SU-DHL-6 (cell line): ENCODE data around the gene MAP3K2.
A peak's percentile ranks its signal among the peaks of the same experiment; 100 is the strongest.

Source experiments
- H2AFZ ChIP-seq: fragments of 200-600 bp; sonication (generic); 2 replicates; pipeline ENCODE4 v1.6.1; 2014; ENCODE audit warnings: low read depth, mild to moderate bottlenecking, moderate library complexity, mixed read lengths, antibody characterized with exemption, low read length; ENCODE audit not compliant: severe bottlenecking
- H3F3A ChIP-seq: fragments of 200-600 bp; shearing (Covaris generic); 2 replicates; pipeline ENCODE4 v1.6.0; 2016; ENCODE audit warnings: antibody characterized with exemption, mild to moderate bottlenecking; ENCODE audit not compliant: insufficient read depth
- H3K27ac ChIP-seq: fragments of 200-600 bp; sonication (generic); 2 replicates; pipeline ENCODE4 v1.5.1; 2016; ENCODE audit warnings: low read depth, mild to moderate bottlenecking, low read length, moderate library complexity, mixed read lengths
- H3K27me3 ChIP-seq: fragments of 200-600 bp; sonication (generic), shearing (Covaris generic); 2 replicates; pipeline ENCODE4 v1.6.0; 2014; ENCODE audit warnings: mild to moderate bottlenecking, low read length
- H3K36me3 ChIP-seq: fragments of 200-600 bp; sonication (generic); 2 replicates; pipeline ENCODE4 v1.6.1; 2014; ENCODE audit warnings: mild to moderate bottlenecking, low read length, mixed read lengths
- H3K4me2 ChIP-seq: fragments of 300-600, 200-600 bp; shearing (Covaris generic), sonication (generic); 2 replicates; pipeline ENCODE4 v1.6.0; 2014; ENCODE audit warnings: low read length, low read depth, mild to moderate bottlenecking; ENCODE audit not compliant: poor library complexity, severe bottlenecking
- H3K4me3 ChIP-seq: fragments of 200-600 bp; sonication (generic); 2 replicates; pipeline ENCODE4 v1.5.1; 2014; ENCODE audit warnings: antibody characterized with exemption, low read length, mild to moderate bottlenecking, mixed read lengths; ENCODE audit not compliant: insufficient read depth, poor library complexity, severe bottlenecking
- H3K79me2 ChIP-seq: fragments of 200-600 bp; sonication (generic); 2 replicates; pipeline ENCODE4 v1.6.1; 2014; ENCODE audit warnings: mild to moderate bottlenecking, low read length, moderate library complexity; ENCODE audit not compliant: insufficient read depth
- H3K9ac ChIP-seq: fragments of 200-600 bp; sonication (generic); 2 replicates; pipeline ENCODE4 v1.7.0; 2014; ENCODE audit warnings: mild to moderate bottlenecking, low read length
- H3K9me2 ChIP-seq: fragments of 200-600 bp; sonication (generic); replicated peaks from 2 replicates; pipeline ENCODE4 v1.6.1; 2014; ENCODE audit warnings: low read length; ENCODE audit not compliant: insufficient read depth
- H3K9me3 ChIP-seq: fragments of 200-600 bp; sonication (generic); 2 replicates; pipeline ENCODE4 v1.6.1; 2014; ENCODE audit warnings: low read length, mixed read lengths; ENCODE audit not compliant: insufficient read depth
- H4K20me1 ChIP-seq: fragments of 200-600 bp; sonication (generic); 2 replicates; pipeline ENCODE4 v1.6.1; 2014; ENCODE audit warnings: low read depth, mild to moderate bottlenecking, antibody characterized with exemption, low read length, moderate library complexity, mixed read lengths
- EZH2phosphoT487 ChIP-seq: fragments of 200-600 bp; sonication (generic), shearing (Covaris generic); conservative IDR thresholded peaks from 2 replicates; pipeline ENCODE4 v1.6.1; 2018; ENCODE audit warnings: mild to moderate bottlenecking, antibody characterized with exemption, low read length, moderate library complexity, mixed read lengths
- TF ChIP-seq, protein P1 (sequence below): fragments of 200-600 bp; sonication (generic); IDR thresholded peaks from one replicate; pipeline ENCODE4 v1.5.1; 2017; ENCODE audit warnings: antibody characterized with exemption, mild to moderate bottlenecking, low read length, moderate library complexity; ENCODE audit not compliant: insufficient read depth, poor library complexity, severe bottlenecking

Gene MAP3K2

DNA sequence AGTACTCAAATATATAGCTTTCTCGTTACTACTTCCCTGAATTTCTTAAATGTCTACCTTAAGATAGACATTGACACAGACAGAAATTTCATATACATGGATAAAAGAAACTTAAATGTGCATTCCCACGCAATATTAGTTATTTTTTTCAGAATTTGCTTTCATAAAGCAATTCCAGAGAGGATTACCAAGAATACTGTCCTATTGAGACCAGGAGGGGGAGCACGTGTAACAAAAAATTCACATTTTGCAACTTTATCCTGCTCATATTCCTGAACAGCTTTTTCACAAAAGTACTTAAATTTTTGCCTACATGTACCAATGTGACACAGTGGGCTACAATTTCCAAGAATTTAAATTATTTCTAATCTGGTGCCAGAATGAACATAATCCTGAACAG, 63.1 kb downstream of the MAP3K2 start:
- H3K4me3 ChIP-seq: no peak overlapping the region
- H3F3A ChIP-seq: no peaks in the 10 kb centered on the region
- no peak overlapping the region for H3K9ac ChIP-seq
- no peak overlapping the region for H3K4me2 ChIP-seq
- no peak overlapping the region for H3K27ac ChIP-seq
- TF ChIP-seq, protein P1, sequence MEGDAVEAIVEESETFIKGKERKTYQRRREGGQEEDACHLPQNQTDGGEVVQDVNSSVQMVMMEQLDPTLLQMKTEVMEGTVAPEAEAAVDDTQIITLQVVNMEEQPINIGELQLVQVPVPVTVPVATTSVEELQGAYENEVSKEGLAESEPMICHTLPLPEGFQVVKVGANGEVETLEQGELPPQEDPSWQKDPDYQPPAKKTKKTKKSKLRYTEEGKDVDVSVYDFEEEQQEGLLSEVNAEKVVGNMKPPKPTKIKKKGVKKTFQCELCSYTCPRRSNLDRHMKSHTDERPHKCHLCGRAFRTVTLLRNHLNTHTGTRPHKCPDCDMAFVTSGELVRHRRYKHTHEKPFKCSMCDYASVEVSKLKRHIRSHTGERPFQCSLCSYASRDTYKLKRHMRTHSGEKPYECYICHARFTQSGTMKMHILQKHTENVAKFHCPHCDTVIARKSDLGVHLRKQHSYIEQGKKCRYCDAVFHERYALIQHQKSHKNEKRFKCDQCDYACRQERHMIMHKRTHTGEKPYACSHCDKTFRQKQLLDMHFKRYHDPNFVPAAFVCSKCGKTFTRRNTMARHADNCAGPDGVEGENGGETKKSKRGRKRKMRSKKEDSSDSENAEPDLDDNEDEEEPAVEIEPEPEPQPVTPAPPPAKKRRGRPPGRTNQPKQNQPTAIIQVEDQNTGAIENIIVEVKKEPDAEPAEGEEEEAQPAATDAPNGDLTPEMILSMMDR: peak; percentile 40
- no peak for TF ChIP-seq EZH2phosphoT487
- H2AFZ ChIP-seq: no peak overlapping the region
- H3K79me2 ChIP-seq: no peaks in the 10 kb centered on the region
- peaks cover 37% of the 10 kb centered on the region for H3K36me3 ChIP-seq
- H3K27me3 ChIP-seq: no peaks in the 10 kb centered on the region
- H3K9me2 ChIP-seq: no peaks in the 10 kb centered on the region
- H4K20me1 ChIP-seq: no peaks in the 10 kb centered on the region; the same call in 1 of the 2 replicates
- H3K9me3 ChIP-seq: no peaks in the 10 kb centered on the region

DNA sequence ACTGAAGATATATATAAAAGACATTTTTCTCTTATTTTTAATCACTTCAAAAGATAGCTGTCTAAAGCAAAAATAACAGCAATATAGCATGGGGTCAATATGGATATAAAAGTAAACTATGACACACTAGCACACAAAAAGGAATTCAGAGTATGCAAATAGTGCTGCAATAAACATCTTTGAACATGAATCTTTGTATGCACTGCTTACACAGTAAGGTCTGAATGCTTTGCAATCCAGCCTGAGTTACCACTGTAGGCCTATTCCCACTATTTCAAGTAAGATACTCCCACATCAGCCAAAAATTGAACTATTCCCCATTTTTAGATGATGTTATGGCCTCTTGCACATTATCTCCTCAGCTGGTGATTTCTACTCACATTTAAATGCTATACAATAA, 66.5 kb downstream of the MAP3K2 start:
- no peak for TF ChIP-seq EZH2phosphoT487
- TF ChIP-seq, protein P1: no peak
- Histone ChIP-seq H3K36me3 (peaks cover 51% of the 10 kb centered on the region), H3K4me2 (no peak overlapping the region)

DNA sequence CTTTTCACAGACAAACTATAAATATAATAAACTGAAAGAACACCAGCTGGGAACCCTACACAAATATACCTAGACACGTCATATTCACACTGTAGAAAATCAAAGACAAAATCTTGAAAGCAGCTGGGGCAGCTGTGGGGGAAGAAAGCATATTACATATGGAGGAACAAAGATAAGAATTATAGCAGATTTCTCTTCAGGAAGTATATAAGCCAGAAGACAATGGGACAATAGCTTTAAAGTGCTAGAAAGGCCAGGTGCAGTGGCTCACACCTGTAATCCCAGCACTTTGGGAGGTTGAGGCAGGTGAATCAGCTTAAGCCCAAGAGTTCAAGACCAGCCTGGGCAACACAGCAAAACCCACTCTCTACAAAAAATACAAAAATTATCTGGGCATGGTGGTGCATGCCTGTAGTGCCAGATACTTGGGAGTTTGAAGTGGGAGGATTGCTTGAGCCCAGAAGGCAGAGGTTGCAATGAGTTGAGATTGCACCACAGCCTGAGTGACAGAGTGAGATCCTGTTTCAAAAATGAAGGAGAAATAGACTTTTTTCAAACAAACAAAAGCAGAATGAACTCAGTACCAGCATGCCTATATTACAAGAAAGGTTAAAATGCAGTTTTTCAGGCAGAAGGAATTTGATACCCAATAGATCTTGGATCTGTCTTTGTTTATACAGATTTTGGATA, 67.0 kb downstream of the MAP3K2 start:
- no peaks in the 10 kb centered on the region for H3K27me3 ChIP-seq
- H3K9me3 ChIP-seq: no peaks in the 10 kb centered on the region
- H3K79me2 ChIP-seq: no peaks in the 10 kb centered on the region
- H3K27ac ChIP-seq: no peak overlapping the region
- no peak overlapping the region for H2AFZ ChIP-seq
- no peak overlapping the region for H3K4me2 ChIP-seq
- H3K36me3 ChIP-seq: peaks cover 50% of the 10 kb centered on the region
- no peak overlapping the region for H3K4me3 ChIP-seq
- TF ChIP-seq EZH2phosphoT487: no peak
- TF ChIP-seq, protein P1: no peak
- H3F3A ChIP-seq: no peaks in the 10 kb centered on the region
- no peaks in the 10 kb centered on the region for H4K20me1 ChIP-seq
- H3K9ac ChIP-seq: no peak overlapping the region
- H3K9me2 ChIP-seq: no peaks in the 10 kb centered on the region

More for the DNA sequence above, 66.5 kb downstream of the MAP3K2 start:
- Histone ChIP-seq H2AFZ (no peak overlapping the region), H4K20me1 (no peaks in the 10 kb centered on the region), H3K9ac (no peak overlapping the region), H3K9me3 (no peaks in the 10 kb centered on the region), H3K79me2 (no peaks in the 10 kb centered on the region), H3K4me3 (no peak overlapping the region), H3F3A (no peaks in the 10 kb centered on the region), H3K9me2 (no peaks in the 10 kb centered on the region), H3K27me3 (no peaks in the 10 kb centered on the region), H3K27ac (no peak overlapping the region)
